Cerebellar cortex (tissue), 1 donor: ENCODE data around the gene FNDC5.

Experiments
- DNase-seq: peaks from one replicate; pipeline ENCODE4 v3.0.0-alpha.2; 2015; ENCODE audit warnings: low spot score

Gene FNDC5

GRCh38 chr1:32884032-32884372, 13.3 kb upstream of the FNDC5 start:
- no peak for DNase-seq

- no peak for DNase-seq
Measured at GRCh38 chr1:32883338-32884031, 12.8 kb upstream of the FNDC5 start.

- DNase-seq, result peak; percentile 92
Measured at GRCh38 chr1:32881871-32882850, 11.4 kb upstream of the FNDC5 start.

GRCh38 chr1:32881291-32881690, 10.6 kb upstream of the FNDC5 start:
- no peak for DNase-seq

- DNase-seq, result no peak
Measured at GRCh38 chr1:32878637-32879041, 7.9 kb upstream of the FNDC5 start.

- DNase-seq, result peak; percentile 93
Measured at GRCh38 chr1:32878183-32878582, 7.5 kb upstream of the FNDC5 start.

- DNase-seq, result peak; percentile 78
Measured at GRCh38 chr1:32877211-32878110, 6.7 kb upstream of the FNDC5 start.

- peak; percentile 50 for DNase-seq
Measured at GRCh38 chr1:32876341-32877210, 5.9 kb upstream of the FNDC5 start.

- DNase-seq, result no peak
Measured at GRCh38 chr1:32874860-32875752, 4.4 kb upstream of the FNDC5 start.

- no peak for DNase-seq
Measured at GRCh38 chr1:32873484-32873883, 2.8 kb upstream of the FNDC5 start.

GRCh38 chr1:32872192-32872460, 1.4 kb upstream of the FNDC5 start:
- DNase-seq, result no peak

GRCh38 chr1:32871364-32872191, 866 bp upstream of the FNDC5 start:
- peak; percentile 46 for DNase-seq

- DNase-seq, result peak; percentile 30
Measured at GRCh38 chr1:32869923-32870614, 643 bp downstream of the FNDC5 start.

GRCh38 chr1:32868806-32869455, 1.8 kb downstream of the FNDC5 start:
- DNase-seq, result no peak

- no peak for DNase-seq
Measured at GRCh38 chr1:32868085-32868484, 2.6 kb downstream of the FNDC5 start.

- no peak for DNase-seq
Measured at GRCh38 chr1:32867671-32868070, 3.0 kb downstream of the FNDC5 start.

- no peak for DNase-seq
Measured at GRCh38 chr1:32867151-32867550, 3.6 kb downstream of the FNDC5 start.

GRCh38 chr1:32865639-32866405, 4.9 kb downstream of the FNDC5 start:
- DNase-seq, result no peak
